HepG2 (cell line): Measurements from ENCODE around the gene SULT1E1. TPM values are rescaled to one million over a fixed set of nuclear protein-coding genes. Genes with fewer than 3 reads are reported as not detected.

Source experiments
- FIP1L1 ChIP-seq: fragments of 200-400 bp; formaldehyde crosslinking; IDR thresholded peaks from 2 replicates; pipeline ENCODE4 v1.6.1; 2018; ENCODE audit warnings: low read depth, mild to moderate bottlenecking, low read length, moderate library complexity, borderline replicate concordance; ENCODE audit not compliant: insufficient read depth
- FOSL1 ChIP-seq: sonication (generic); formaldehyde crosslinking; IDR thresholded peaks from 2 replicates; pipeline ENCODE4 v1.9.0; 2021; ENCODE audit warnings: missing genetic modification reagents, borderline replicate concordance
- MLXIP ChIP-seq: sonication (generic); formaldehyde crosslinking; IDR thresholded peaks from 2 replicates; pipeline ENCODE4 v1.9.0; 2021; ENCODE audit warnings: missing genetic modification reagents, borderline replicate concordance
- NR2C2 ChIP-seq: sonication (generic); formaldehyde crosslinking; IDR thresholded peaks from 2 replicates; pipeline ENCODE4 v1.4.0; 2020; ENCODE audit warnings: missing genetic modification reagents, mild to moderate bottlenecking, moderate library complexity, borderline replicate concordance
- PHF8 ChIP-seq: sonication (generic); formaldehyde crosslinking; IDR thresholded peaks from 2 replicates; pipeline ENCODE4 v1.5.0; 2020; ENCODE audit warnings: missing genetic modification reagents
- RBM39 ChIP-seq: fragments of 200-400 bp; formaldehyde crosslinking; IDR thresholded peaks from one replicate; pipeline ENCODE4 v1.6.1; 2018; ENCODE audit warnings: antibody characterized with exemption, mild to moderate bottlenecking, low read depth, low read length; ENCODE audit not compliant: poor library complexity, severe bottlenecking
- REL ChIP-seq: sonication (generic); formaldehyde crosslinking; conservative IDR thresholded peaks from 2 replicates; pipeline ENCODE4 v1.8.0; 2022; ENCODE audit warnings: mild to moderate bottlenecking, missing genetic modification reagents, moderate library complexity
- SP2 ChIP-seq: sonication (generic); formaldehyde crosslinking; IDR thresholded peaks from 2 replicates; pipeline ENCODE4 v1.5.1; 2020; ENCODE audit warnings: mild to moderate bottlenecking, missing genetic modification reagents
- THAP11 ChIP-seq: IDR thresholded peaks from 2 replicates; pipeline ENCODE4 v1.6.1; 2016; ENCODE audit warnings: missing biosample characterization, missing genetic modification reagents
- ZHX2 ChIP-seq, 2 experiments: sonication (generic) in 1 of 2; formaldehyde crosslinking in 1 of 2; IDR thresholded peaks; 2 replicates each; pipeline versions ENCODE4 v1.6.1 to v1.9.0; 2014 to 2022; ENCODE audit warnings: antibody characterized with exemption in 1 of 2, borderline replicate concordance in 1 of 2, inconsistent platforms in 1 of 2, low read depth in 1 of 2, missing genetic modification reagents in 1 of 2
- ZNF609 ChIP-seq: sonication (generic); formaldehyde crosslinking; IDR thresholded peaks from 2 replicates; pipeline ENCODE4 v1.4.0; 2020; ENCODE audit warnings: mild to moderate bottlenecking, missing genetic modification reagents, borderline replicate concordance
- ZNF616 ChIP-seq: sonication (generic); formaldehyde crosslinking; IDR thresholded peaks from 2 replicates; pipeline ENCODE4 v1.5.0; 2020; ENCODE audit warnings: low read depth, mild to moderate bottlenecking, missing genetic modification reagents
- ZNF713 ChIP-seq: sonication (generic); formaldehyde crosslinking; IDR thresholded peaks from 2 replicates; pipeline ENCODE4 v1.4.0; 2020; ENCODE audit warnings: mild to moderate bottlenecking, missing genetic modification reagents
- ZNF775 ChIP-seq: sonication (generic); formaldehyde crosslinking; IDR thresholded peaks from 2 replicates; pipeline ENCODE4 v1.4.0; 2020; ENCODE audit warnings: missing genetic modification reagents, mild to moderate bottlenecking, moderate library complexity, borderline replicate concordance
- polyA plus RNA-seq, 8 experiments: library from polyadenylated mRNA; depleted of rRNA in 3 of 8; stranded (reverse) in 7 of 8; unstranded in 1 of 8; fragments of >200 nt; fragmentation: Illumina TruSeq in 4 of 8; extraction: Trizol in 4 of 8; gene quantifications; 2 replicates each; pipeline versions ENCODE4 v1.2.1 to v1.2.3, GENCODE V29; 2011 to 2016; ENCODE audit warnings: low read depth in 4 of 8, missing spikeins in 1 of 8, mixed read lengths in 1 of 8; ENCODE audit not compliant: insufficient read depth in 1 of 8
- total RNA-seq, 5 experiments: library from RNA; depleted of rRNA; stranded (reverse); fragments of >200 nt; fragmentation: Illumina TruSeq; extraction: Trizol; gene quantifications; 2 replicates each; pipeline ENCODE4 v1.2.3, GENCODE V29; 2016; ENCODE audit warnings: low read depth in 1 of 5

Gene SULT1E1
- total and polyA plus RNA-seq, 2 of the 13 experiments (the other 11 are each of a cell fraction or from before 2014, with no cell fraction given) = 1.7 to 3.9 TPM

- TF ChIP-seq ZNF609 (CRISPR knock-in tag) = peak; percentile 95
- TF ChIP-seq PHF8 (CRISPR knock-in tag) = no peak
- no peak for TF ChIP-seq REL
- TF ChIP-seq FIP1L1 = no peak
- peak; percentile 53; the same call in 1 of the 2 replicates for TF ChIP-seq ZHX2 (IDR thresholded peaks at IDR 0.05; ENCODE audit: low read depth)
- peak; percentile 41; the same call in 1 of the 2 replicates for TF ChIP-seq ZHX2 (CRISPR knock-in tag; IDR thresholded peaks at IDR 0.05; ENCODE audit: borderline replicate concordance)
- TF ChIP-seq FOSL1 = 0 out of 2 replicates have a peak, but pooled peaks have one; percentile 25
- peak; percentile 83 for TF ChIP-seq NR2C2 (CRISPR knock-in tag)
- no peak for TF ChIP-seq SP2 (CRISPR knock-in tag)
- TF ChIP-seq ZNF616 = no peak
- TF ChIP-seq ZNF775 (CRISPR knock-in tag) = no peak
- TF ChIP-seq ZNF713 (CRISPR knock-in tag) = no peak
- TF ChIP-seq MLXIP (CRISPR knock-in tag) = no peak
- TF ChIP-seq RBM39 = no peak
- TF ChIP-seq THAP11 = peak; percentile 63
These were observed 27.5 kb downstream of the SULT1E1 start (continued) for GRCh38 chr4:69832326-69833030.
